HG02588 (cell line): ENCODE results near the gene ADGRF1.
"Not testable (repeated sequence)": the region's sequence is repeated elsewhere in the genome, so short reads cannot be mapped to it uniquely, and the experiment has no call there.

ENCODE experiments used
- ATAC-seq: cut with Tn5 transposase; IDR thresholded peaks from one replicate; pipeline ENCODE4 v1.9.1; 2021; ENCODE audit warnings: mild to moderate bottlenecking, moderate library complexity; ENCODE audit not compliant: unreplicated experiment

Gene ADGRF1

GRCh38 chr6:47023573-47023972, 18.6 kb downstream of the ADGRF1 start:
- ATAC-seq, result no peak

- ATAC-seq, result no peak
Measured at GRCh38 chr6:47022191-47022590, 19.9 kb downstream of the ADGRF1 start.

- no peak for ATAC-seq
Measured at GRCh38 chr6:47019941-47020340, 22.2 kb downstream of the ADGRF1 start.

GRCh38 chr6:47016909-47017308, 25.2 kb downstream of the ADGRF1 start:
- no peak for ATAC-seq

GRCh38 chr6:47016261-47016660, 25.9 kb downstream of the ADGRF1 start:
- no peak for ATAC-seq

- ATAC-seq, result no peak
Measured at GRCh38 chr6:47014401-47014800, 27.7 kb downstream of the ADGRF1 start.

GRCh38 chr6:47009583-47009982, 32.5 kb downstream of the ADGRF1 start:
- ATAC-seq, result no peak

GRCh38 chr6:47008397-47008763, 33.8 kb downstream of the ADGRF1 start:
- no peak for ATAC-seq

- no peak for ATAC-seq
Measured at GRCh38 chr6:47007657-47008396, 34.3 kb downstream of the ADGRF1 start.

- ATAC-seq, result no peak
Measured at GRCh38 chr6:47005486-47005885, 36.6 kb downstream of the ADGRF1 start.

- ATAC-seq, result no peak
Measured at GRCh38 chr6:47004463-47004862, 37.7 kb downstream of the ADGRF1 start.

- ATAC-seq, result no peak
Measured at GRCh38 chr6:47000842-47001241, 41.3 kb downstream of the ADGRF1 start.

GRCh38 chr6:46998436-46999017, 43.6 kb downstream of the ADGRF1 start:
- no peak for ATAC-seq

GRCh38 chr6:46997646-46998045, 44.5 kb downstream of the ADGRF1 start:
- ATAC-seq, result no peak

GRCh38 chr6:46996860-46997641, 45.1 kb downstream of the ADGRF1 start:
- ATAC-seq, result no peak

GRCh38 chr6:46994933-46995332, 47.2 kb downstream of the ADGRF1 start:
- no peak for ATAC-seq

- ATAC-seq, result no peak
Measured at GRCh38 chr6:46993846-46994245, 48.3 kb downstream of the ADGRF1 start.

GRCh38 chr6:46992391-46992790, 49.7 kb downstream of the ADGRF1 start:
- ATAC-seq, result not testable (repeated sequence)

GRCh38 chr6:46990818-46991510, 51.2 kb downstream of the ADGRF1 start:
- not testable (repeated sequence) for ATAC-seq

GRCh38 chr6:46990031-46990644, 52.0 kb downstream of the ADGRF1 start:
- no peak for ATAC-seq

- no peak for ATAC-seq
Measured at GRCh38 chr6:46989398-46989797, 52.7 kb downstream of the ADGRF1 start.
